22Rv1 (cell line): ENCODE data around the gene HTR3D.

Source experiments
- CTCF ChIP-seq: fragments of 450-650 bp; IDR thresholded peaks from 2 replicates; pipeline ENCODE4 v1.5.1; 2017; ENCODE audit warnings: mild to moderate bottlenecking
- ZFX ChIP-seq: fragments of 450-650 bp; IDR thresholded peaks from 2 replicates; pipeline ENCODE4 v1.6.1; 2017; ENCODE audit warnings: antibody characterized with exemption, borderline replicate concordance

- no peak for TF ChIP-seq CTCF
- no peak for TF ChIP-seq ZFX
Observed at GRCh38 chr3:184052767-184053166, 21.2 kb downstream of the HTR3D start, which contains the start of gene HTR3C.
